Measurements from ENCODE around the gene MNT. TPM values are rescaled to one million over a fixed set of nuclear protein-coding genes. Genes with fewer than 3 reads are reported as not detected.

Gene MNT
- total RNA-seq, 4 donors from 2014 or later = 13.7 to 27.7 (median 20.9) TPM

- 88% methylated on average over 12 of the region's 12 CpGs; no CpG with 5 or more reads in 1 of the 2 donors for WGBS, 2 donors (ENCODE audit: low coverage in 1 of 2)
- intact Hi-C loops (cut with DNase I; ENCODE audit: low total_unique reads) = no loop called here
- Histone ChIP-seq H3K9me3 (no peaks in the 10 kb centered on the region), H3K27me3 (no peaks in the 10 kb centered on the region), H3K36me3 (no peaks in the 10 kb centered on the region), H3K4me3 (no peak overlapping the region), H3K4me1 (peaks cover 0 to 3% (median 1%) of the 10 kb centered on the region in 4 donors), H3K27ac (no peak overlapping the region)
- TF ChIP-seq POLR2AphosphoS5 (IDR thresholded peaks at IDR 0.05) = no peak
- TF ChIP-seq POLR2A (IDR thresholded peaks at IDR 0.05) = no peak
- in situ Hi-C loops (cut with MboI; ENCODE audit: low pct_ligation_motif_present in 1 of 4, low pct_unique_long_range_greater_than_20kb in 1 of 4, low sequenced_read_pairs in 3 of 4) = loop anchor here in 1 of 4 donors (5.0 kb wide), 1 partner anchor 58 kb away; no protein-coding TSS in a partner anchor
- DNase-seq = no peak
These were observed 36.1 kb downstream of the MNT start for GRCh38 chr17:2364763-2365116.

GRCh38 chr17:2363851-2364762 lies 36.8 kb downstream of the MNT start:
- Histone ChIP-seq H3K4me3 (no peak overlapping the region), H3K9me3 (no peaks in the 10 kb centered on the region), H3K36me3 (no peaks in the 10 kb centered on the region), H3K27me3 (no peaks in the 10 kb centered on the region), H3K27ac (no peak overlapping the region), H3K4me1 (peaks cover 0 to 6% (median 1%) of the 10 kb centered on the region in 4 donors)
- in situ Hi-C loops (cut with MboI; ENCODE audit: low pct_ligation_motif_present in 1 of 4, low pct_unique_long_range_greater_than_20kb in 1 of 4, low sequenced_read_pairs in 3 of 4) (no loop called here), intact Hi-C loops (cut with DNase I; ENCODE audit: low total_unique reads) (no loop called here)
- TF ChIP-seq POLR2AphosphoS5 (IDR thresholded peaks at IDR 0.05) = no peak
- TF ChIP-seq CTCF (IDR thresholded peaks at IDR 0.05) = no peak
- no peak for TF ChIP-seq POLR2A (IDR thresholded peaks at IDR 0.05)
- no peak for TF ChIP-seq EP300 (IDR thresholded peaks at IDR 0.05; ENCODE audit: low read depth)
- DNase-seq = no peak
- 87 to 92% methylated on average over 9 to 26 of the region's 26 CpGs for WGBS, 2 donors (ENCODE audit: low coverage in 1 of 2)

DNA sequence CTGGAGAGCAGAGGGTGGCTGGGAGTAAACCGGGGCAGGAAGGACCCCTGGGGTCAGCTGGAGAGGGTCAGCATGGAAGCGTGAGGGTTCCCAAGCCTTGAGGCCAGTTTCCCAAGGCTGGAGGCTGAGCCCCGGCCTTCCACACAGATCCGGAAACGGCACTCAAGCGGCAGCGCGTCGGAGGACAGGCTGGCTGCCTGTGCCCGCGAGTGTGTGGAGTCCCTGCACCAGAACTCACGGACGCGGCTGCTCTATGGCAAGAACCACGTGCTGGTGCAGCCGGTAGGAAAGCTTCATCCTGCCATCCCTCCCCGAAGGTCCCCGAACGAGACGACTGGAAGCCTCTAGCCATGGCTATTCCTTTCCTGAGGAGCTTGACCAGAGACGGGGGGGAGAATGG lies 37.5 kb downstream of the MNT start:
- in situ Hi-C loops (cut with MboI; ENCODE audit: low pct_ligation_motif_present in 1 of 4, low pct_unique_long_range_greater_than_20kb in 1 of 4, low sequenced_read_pairs in 3 of 4) = no loop called here
- Histone ChIP-seq H3K9me3 (no peaks in the 10 kb centered on the region), H3K4me1 (peaks cover 0 to 3% (median 0%) of the 10 kb centered on the region in 4 donors), H3K27me3 (no peaks in the 10 kb centered on the region), H3K4me3 (no peak overlapping the region), H3K36me3 (no peaks in the 10 kb centered on the region), H3K27ac (no peak overlapping the region)
- TF ChIP-seq POLR2AphosphoS5 (IDR thresholded peaks at IDR 0.05) = no peak
- no peak for TF ChIP-seq CTCF (IDR thresholded peaks at IDR 0.05)
- no peak for TF ChIP-seq POLR2A (IDR thresholded peaks at IDR 0.05)
- no peak for TF ChIP-seq EP300 (IDR thresholded peaks at IDR 0.05; ENCODE audit: low read depth)
- no peak for DNase-seq
- WGBS, 2 donors (ENCODE audit: low coverage in 1 of 2) = 83 to 96% methylated on average over 2 to 21 of the region's 21 CpGs
- intact Hi-C loops (cut with DNase I; ENCODE audit: low total_unique reads) = no loop called here

DNA sequence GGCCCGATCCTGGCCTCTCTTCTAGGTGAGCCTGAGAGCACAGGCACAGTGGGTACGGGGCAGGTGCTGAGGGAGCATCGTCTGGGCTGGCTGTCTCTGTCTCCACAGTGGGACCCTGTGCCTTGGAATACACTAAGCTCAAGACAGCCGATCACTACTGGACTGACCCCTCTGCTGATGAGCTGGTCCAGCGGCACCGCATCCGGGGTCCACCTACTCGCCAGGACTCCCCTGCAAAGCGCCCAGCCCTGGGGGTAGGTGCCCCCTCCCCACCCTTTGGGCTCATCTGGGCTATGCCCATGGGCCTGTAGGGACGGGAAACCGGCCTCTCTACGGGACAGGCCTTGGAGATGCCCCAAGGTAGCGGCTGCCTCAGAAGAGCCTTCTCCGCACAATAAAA lies 38.0 kb downstream of the MNT start:
- intact Hi-C loops (cut with DNase I; ENCODE audit: low total_unique reads) = no loop called here
- Histone ChIP-seq H3K4me3 (no peak overlapping the region), H3K27me3 (no peaks in the 10 kb centered on the region), H3K4me1 (peaks cover 0 to 3% (median 0%) of the 10 kb centered on the region in 4 donors), H3K27ac (no peak overlapping the region), H3K36me3 (no peaks in the 10 kb centered on the region), H3K9me3 (no peaks in the 10 kb centered on the region)
- TF ChIP-seq CTCF (IDR thresholded peaks at IDR 0.05) = no peak
- TF ChIP-seq EP300 (IDR thresholded peaks at IDR 0.05; ENCODE audit: low read depth) = no peak
- no peak for TF ChIP-seq POLR2A (IDR thresholded peaks at IDR 0.05)
- no peak for TF ChIP-seq POLR2AphosphoS5 (IDR thresholded peaks at IDR 0.05)
- 96% methylated on average over 13 of the region's 14 CpGs; no CpG with 5 or more reads in 1 of the 2 donors for WGBS, 2 donors (ENCODE audit: low coverage in 1 of 2)
- in situ Hi-C loops (cut with MboI; ENCODE audit: low pct_ligation_motif_present in 1 of 4, low pct_unique_long_range_greater_than_20kb in 1 of 4, low sequenced_read_pairs in 3 of 4) = no loop called here
- no peak for DNase-seq

Data from transverse colon (tissue), 4 donors.